Right lobe of liver (tissue), 6 donors: ENCODE results near the gene LILRA6. TPM values are rescaled to one million over a fixed set of nuclear protein-coding genes. Genes with fewer than 3 reads are reported as not detected.
A peak's percentile ranks its signal among the peaks of the same experiment; 100 is the strongest.
"Not testable (repeated sequence)": the region's sequence is repeated elsewhere in the genome, so short reads cannot be mapped to it uniquely, and the experiment has no call there.

ENCODE experiments used
- ATAC-seq, 4 donors: fragments of 200-7000 bp; cut with Tn5 transposase; one replicate each; pipeline ENCODE4 v1.9.1; 2020; ENCODE audit warnings: mild to moderate bottlenecking in 4 of 4, moderate library complexity in 4 of 4
- DNase-seq, 3 donors: peaks; one replicate each; pipeline ENCODE4 v3.0.0-alpha.2; 2020
- H3K27ac ChIP-seq, 3 donors: fragments of 200-600 bp; one replicate each; pipeline ENCODE4 v1.8.0; 2022
- H3K27me3 ChIP-seq, 2 donors: fragments of 200-600 bp; one replicate each; pipeline ENCODE4 v1.8.0; 2022
- H3K36me3 ChIP-seq, 4 donors: fragments of 200-600 bp; sonication (generic) in 1 of 4; one replicate each; pipeline versions ENCODE4 v1.5.1 to v1.8.0; 2017 to 2022; ENCODE audit warnings: control low read depth in 1 of 4
- H3K4me1 ChIP-seq, 4 donors: fragments of 200-600 bp; sonication (generic) in 1 of 4; one replicate each; pipeline versions ENCODE4 v1.5.1 to v1.8.0; 2017 to 2022; ENCODE audit warnings: control low read depth in 1 of 4
- H3K4me3 ChIP-seq, 3 donors: fragments of 200-600 bp; one replicate each; pipeline ENCODE4 v1.8.0; 2022
- H3K9me3 ChIP-seq, 4 donors: fragments of 200-600 bp; sonication (generic) in 1 of 4; one replicate each; pipeline versions ENCODE4 v1.5.1 to v1.8.0; 2017 to 2022; ENCODE audit warnings: control low read depth in 1 of 4
- CTCF ChIP-seq, 4 donors: fragments of 200-600 bp in 3 of 4; fragments of 450-650 bp in 1 of 4; IDR thresholded peaks; one replicate each; pipeline versions ENCODE4 v1.5.1 to v1.8.0; 2016 to 2022; ENCODE audit warnings: antibody characterized with exemption in 4 of 4, mild to moderate bottlenecking in 2 of 4
- POLR2A ChIP-seq: fragments of 450-650 bp; IDR thresholded peaks from one replicate; pipeline ENCODE4 v1.6.1; 2017; ENCODE audit warnings: antibody characterized with exemption, mild to moderate bottlenecking
- WGBS: methylation state at CpG from one replicate; pipeline ENCODE4 v1.1.6; 2018; ENCODE audit warnings: low coverage, low lambda C conversion rate; ENCODE audit not compliant: insufficient coverage; ENCODE audit errors: missing lambda C conversion rate; 5-methylcytosine and 5-hydroxymethylcytosine counted together
- intact Hi-C, 2 donors: fragments of 100-400 bp; cut with DNase I; formaldehyde crosslinking; loops; one replicate each; pipeline versions ENCODE4 v1.11.2 to v1.14.1; 2022
- total RNA-seq, 6 experiments: library from RNA; depleted of rRNA in 2 of 6; stranded (reverse); fragments of >200 nt in 2 of 6; fragmentation: NEBNext Ultra II Directional in 3 of 6; extraction: Animal tissue kit (Norgen Biotek cat#: 25700) in 3 of 6; gene quantifications; one replicate each; pipeline versions ENCODE4 v1.1.0 to v1.2.4, GENCODE V29; 2016 to 2023
- donor health status: DM: no; HTN: yes; CAD: no.
- donor health status: DM: no; HTN: no; CAD: no.
- donor health status: DM: no; HTN: no; CAD: no.
- donor health status: DM: no; HTN: yes; CAD: no.
- donor health status: DM: no; HTN: yes; CAD: no.

The LILRA6 gene
- total RNA-seq, 6 experiments from 2014 or later = 0.61 to 4.9 (median 0.98) TPM

GRCh38 chr19:54231077-54231931 lies 11.3 kb downstream of the LILRA6 start:
- no peaks in the 10 kb centered on the region for H3K27me3 ChIP-seq
- TF ChIP-seq POLR2A (no peak), CTCF (IDR thresholded peaks at IDR 0.05) (peak; percentile 89 to 97 (median 90))
- no peak overlapping the region for H3K27ac ChIP-seq
- intact Hi-C loops = loop anchor here (5.0 kb wide), 1 partner anchor 59 kb away; the partner anchor contains the start of gene TMC4 (in 2 of the 2)
- H3K9me3 ChIP-seq = no peaks in the 10 kb centered on the region
- peak; percentile 99 to 100 (median 100) for ATAC-seq
- H3K4me1 ChIP-seq = no peaks in the 10 kb centered on the region
- no peaks in the 10 kb centered on the region for H3K36me3 ChIP-seq
- no peak overlapping the region for H3K4me3 ChIP-seq
- peak; percentile 88 to 91 (median 90) for DNase-seq
- WGBS = 21% methylated on average over 18 of the region's 21 CpGs

GRCh38 chr19:54230031-54230430 lies 12.6 kb downstream of the LILRA6 start:
- Histone ChIP-seq H3K36me3 (no peaks in the 10 kb centered on the region), H3K27ac (no peak overlapping the region), H3K9me3 (no peaks in the 10 kb centered on the region), H3K27me3 (no peaks in the 10 kb centered on the region), H3K4me1 (no peaks in the 10 kb centered on the region), H3K4me3 (no peak overlapping the region)
- ATAC-seq (no peak), DNase-seq (no peak)
- 63% methylated on average over 5 of the region's 7 CpGs for WGBS
- intact Hi-C loops = loop anchor here (5.0 kb wide), 1 partner anchor 58 kb away; the partner anchor contains the start of gene TMC4 (in 2 of the 2)
- TF ChIP-seq CTCF (IDR thresholded peaks at IDR 0.05) = no peak
- no peak for TF ChIP-seq POLR2A

- Histone ChIP-seq H3K27me3 (no peaks in the 10 kb centered on the region), H3K36me3 (no peaks in the 10 kb centered on the region), H3K4me1 (no peaks in the 10 kb centered on the region), H3K9me3 (no peaks in the 10 kb centered on the region), H3K27ac (no peak overlapping the region), H3K4me3 (no peak overlapping the region)
- no peak for TF ChIP-seq CTCF (IDR thresholded peaks at IDR 0.05)
- no peak for TF ChIP-seq POLR2A
- WGBS = 68% methylated on average over 5 of the region's 8 CpGs
- DNase-seq (no peak), ATAC-seq (no peak)
- intact Hi-C loops = no loop called here
These were observed 13.4 kb downstream of the LILRA6 start for GRCh38 chr19:54229146-54229545.

GRCh38 chr19:54224619-54225018 lies 18.0 kb downstream of the LILRA6 start:
- intact Hi-C loops, H3K27ac ChIP-seq, H3K9me3 ChIP-seq, H3K36me3 ChIP-seq, DNase-seq, H3K4me1 ChIP-seq, H3K27me3 ChIP-seq, H3K4me3 ChIP-seq, ATAC-seq: not testable (repeated sequence)
- 60% methylated on average over 5 of the region's 10 CpGs for WGBS

- H3K4me3 ChIP-seq, intact Hi-C loops, H3K36me3 ChIP-seq, DNase-seq, H3K27ac ChIP-seq, H3K9me3 ChIP-seq, H3K27me3 ChIP-seq, H3K4me1 ChIP-seq, ATAC-seq: not testable (repeated sequence)
- WGBS = 40% methylated on average over 4 of the region's 5 CpGs
These were observed 18.7 kb downstream of the LILRA6 start for GRCh38 chr19:54223937-54224281.

- H3K27me3 ChIP-seq, H3K4me3 ChIP-seq, intact Hi-C loops, H3K4me1 ChIP-seq, DNase-seq, H3K9me3 ChIP-seq, H3K27ac ChIP-seq, H3K36me3 ChIP-seq: not testable (repeated sequence)
- WGBS = 31% methylated on average over 14 of the region's 14 CpGs
- peak in 2 of 4 donors; percentile 18 to 19 for ATAC-seq
These were observed 19.2 kb downstream of the LILRA6 start for GRCh38 chr19:54223277-54223936.

- H3K9me3 ChIP-seq, H3K36me3 ChIP-seq, intact Hi-C loops, H3K4me3 ChIP-seq, H3K27ac ChIP-seq, H3K4me1 ChIP-seq, H3K27me3 ChIP-seq: not testable (repeated sequence)
- ATAC-seq (peak; percentile 60 to 74 (median 60)), DNase-seq (peak in 1 of 3 donors; percentile 61)
- 28% methylated on average over 7 of the region's 16 CpGs for WGBS
These were observed 19.9 kb downstream of the LILRA6 start, which contains the start of gene LILRB3 for GRCh38 chr19:54222474-54223276. TSS of gene LILRB3 (minus strand) at chr19:54223007. CDS start at chr19:54222976, 31 bp downstream.

- H3K27me3 ChIP-seq, H3K9me3 ChIP-seq, DNase-seq, ATAC-seq, H3K4me1 ChIP-seq, H3K27ac ChIP-seq, H3K4me3 ChIP-seq, intact Hi-C loops, H3K36me3 ChIP-seq: not testable (repeated sequence)
- 84% methylated on average over 2 of the region's 7 CpGs for WGBS
These were observed 20.6 kb downstream of the LILRA6 start for GRCh38 chr19:54221947-54222346.
